ENCODE results near the gene MARCHF10. TPM values are rescaled to one million over a fixed set of nuclear protein-coding genes. Genes with fewer than 3 reads are reported as not detected.

The MARCHF10 gene
- total and polyA plus RNA-seq, 7 donors: 0.09 to 2.1 (median 0.71) TPM; not detected in 2

DNA sequence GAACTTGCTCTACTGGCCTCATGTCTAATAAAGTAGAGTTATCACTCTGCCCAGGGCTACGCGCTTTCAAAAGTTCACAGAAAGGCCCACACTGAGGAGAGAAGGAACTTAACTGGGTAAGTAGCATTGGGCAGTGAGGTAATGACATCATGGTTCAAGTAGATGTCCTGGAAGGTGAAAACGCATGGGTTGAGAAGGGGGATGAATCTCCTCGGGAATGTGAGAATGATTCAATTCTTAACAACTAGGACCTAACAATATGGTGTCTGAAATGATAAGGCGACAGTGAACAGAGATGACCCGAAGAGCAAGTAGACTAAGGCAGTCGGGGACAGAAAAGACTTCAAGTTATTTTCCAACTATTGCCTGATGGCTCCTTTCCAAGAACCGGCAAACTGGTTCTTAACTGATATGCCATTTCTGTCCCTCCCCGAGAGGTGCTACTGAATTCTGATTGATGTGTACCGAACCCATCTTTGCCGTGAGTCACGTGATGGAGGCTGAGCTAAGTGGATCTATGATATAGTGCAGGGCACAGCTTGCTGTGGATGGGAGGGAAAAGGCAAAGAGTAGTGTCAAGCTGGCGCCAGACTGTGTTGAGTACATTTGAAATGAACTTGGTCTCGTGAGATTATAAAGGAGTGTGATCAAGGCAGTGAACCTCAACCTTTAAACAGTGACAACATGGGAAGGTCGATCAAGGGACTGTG, 44.1 kb downstream of the MARCHF10 start:
- intact Hi-C loops (cut with DNase I): no loop called here
- no peak overlapping the region for H3K4me3 ChIP-seq
- no peaks in the 10 kb centered on the region for H3K4me1 ChIP-seq
- H3K36me3 ChIP-seq: no peaks in the 10 kb centered on the region
- 83 to 92% methylated on average over 15 of the region's 15 CpGs for WGBS, 2 donors
- no peak for TF ChIP-seq POLR2AphosphoS5 (IDR thresholded peaks at IDR 0.05)
- no peak for TF ChIP-seq EP300 (IDR thresholded peaks at IDR 0.05)
- TF ChIP-seq, protein P1, sequence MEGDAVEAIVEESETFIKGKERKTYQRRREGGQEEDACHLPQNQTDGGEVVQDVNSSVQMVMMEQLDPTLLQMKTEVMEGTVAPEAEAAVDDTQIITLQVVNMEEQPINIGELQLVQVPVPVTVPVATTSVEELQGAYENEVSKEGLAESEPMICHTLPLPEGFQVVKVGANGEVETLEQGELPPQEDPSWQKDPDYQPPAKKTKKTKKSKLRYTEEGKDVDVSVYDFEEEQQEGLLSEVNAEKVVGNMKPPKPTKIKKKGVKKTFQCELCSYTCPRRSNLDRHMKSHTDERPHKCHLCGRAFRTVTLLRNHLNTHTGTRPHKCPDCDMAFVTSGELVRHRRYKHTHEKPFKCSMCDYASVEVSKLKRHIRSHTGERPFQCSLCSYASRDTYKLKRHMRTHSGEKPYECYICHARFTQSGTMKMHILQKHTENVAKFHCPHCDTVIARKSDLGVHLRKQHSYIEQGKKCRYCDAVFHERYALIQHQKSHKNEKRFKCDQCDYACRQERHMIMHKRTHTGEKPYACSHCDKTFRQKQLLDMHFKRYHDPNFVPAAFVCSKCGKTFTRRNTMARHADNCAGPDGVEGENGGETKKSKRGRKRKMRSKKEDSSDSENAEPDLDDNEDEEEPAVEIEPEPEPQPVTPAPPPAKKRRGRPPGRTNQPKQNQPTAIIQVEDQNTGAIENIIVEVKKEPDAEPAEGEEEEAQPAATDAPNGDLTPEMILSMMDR (IDR thresholded peaks at IDR 0.05): no peak
- no peak for TF ChIP-seq POLR2A (IDR thresholded peaks at IDR 0.05)
- no peak for DNase-seq
- no peaks in the 10 kb centered on the region for H3K27me3 ChIP-seq
- no peak overlapping the region for H3K27ac ChIP-seq
- no peaks in the 10 kb centered on the region for H3K9me3 ChIP-seq

DNA sequence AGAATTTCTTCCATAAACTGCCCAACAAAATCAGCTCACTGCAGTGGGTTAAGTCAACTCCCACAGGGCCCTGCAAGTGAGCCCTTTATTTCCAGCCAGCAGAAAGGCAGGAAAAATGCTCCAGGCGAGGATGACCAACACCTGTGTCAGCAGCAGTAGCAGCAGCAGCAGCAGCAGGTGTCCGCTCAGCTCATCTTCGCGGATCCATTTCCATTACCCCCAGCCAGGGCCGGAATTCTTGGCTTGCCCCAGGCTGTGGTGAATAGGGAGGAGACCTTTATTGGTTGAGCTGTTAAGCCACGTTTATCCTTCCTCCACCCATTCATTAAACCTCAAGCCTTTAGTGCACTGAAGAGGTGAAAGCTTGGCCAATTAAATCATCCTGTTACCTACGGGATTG, 46.2 kb downstream of the MARCHF10 start:
- Histone ChIP-seq H3K4me1 (peaks cover 0 to 4% (median 0%) of the 10 kb centered on the region in 4 donors), H3K27me3 (no peaks in the 10 kb centered on the region), H3K9me3 (no peaks in the 10 kb centered on the region), H3K36me3 (no peaks in the 10 kb centered on the region), H3K27ac (no peak overlapping the region), H3K4me3 (no peak overlapping the region)
- intact Hi-C loops (cut with DNase I): no loop called here
- TF ChIP-seq EP300 (IDR thresholded peaks at IDR 0.05) (no peak), POLR2AphosphoS5 (IDR thresholded peaks at IDR 0.05) (no peak)
- DNase-seq: no peak
- 52 to 63% methylated on average over 7 of the region's 7 CpGs for WGBS, 2 donors

DNA sequence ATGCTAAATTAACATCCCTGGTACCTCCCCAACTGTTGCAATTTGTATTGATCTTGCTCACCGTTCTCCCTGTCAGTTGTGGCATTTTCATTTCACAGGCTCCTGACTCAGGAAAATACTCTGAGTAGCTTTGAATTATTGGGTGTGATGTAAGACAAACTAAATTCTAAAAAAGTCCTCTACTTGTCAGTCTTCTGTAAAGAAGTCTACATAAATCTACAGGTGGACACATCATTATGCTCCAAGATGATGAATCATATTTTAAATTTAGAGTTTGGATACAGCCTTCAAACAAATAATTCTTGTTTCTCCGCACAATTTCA, 47.2 kb downstream of the MARCHF10 start:
- intact Hi-C loops (cut with DNase I): no loop called here
- no peak overlapping the region for H3K27ac ChIP-seq

DNA sequence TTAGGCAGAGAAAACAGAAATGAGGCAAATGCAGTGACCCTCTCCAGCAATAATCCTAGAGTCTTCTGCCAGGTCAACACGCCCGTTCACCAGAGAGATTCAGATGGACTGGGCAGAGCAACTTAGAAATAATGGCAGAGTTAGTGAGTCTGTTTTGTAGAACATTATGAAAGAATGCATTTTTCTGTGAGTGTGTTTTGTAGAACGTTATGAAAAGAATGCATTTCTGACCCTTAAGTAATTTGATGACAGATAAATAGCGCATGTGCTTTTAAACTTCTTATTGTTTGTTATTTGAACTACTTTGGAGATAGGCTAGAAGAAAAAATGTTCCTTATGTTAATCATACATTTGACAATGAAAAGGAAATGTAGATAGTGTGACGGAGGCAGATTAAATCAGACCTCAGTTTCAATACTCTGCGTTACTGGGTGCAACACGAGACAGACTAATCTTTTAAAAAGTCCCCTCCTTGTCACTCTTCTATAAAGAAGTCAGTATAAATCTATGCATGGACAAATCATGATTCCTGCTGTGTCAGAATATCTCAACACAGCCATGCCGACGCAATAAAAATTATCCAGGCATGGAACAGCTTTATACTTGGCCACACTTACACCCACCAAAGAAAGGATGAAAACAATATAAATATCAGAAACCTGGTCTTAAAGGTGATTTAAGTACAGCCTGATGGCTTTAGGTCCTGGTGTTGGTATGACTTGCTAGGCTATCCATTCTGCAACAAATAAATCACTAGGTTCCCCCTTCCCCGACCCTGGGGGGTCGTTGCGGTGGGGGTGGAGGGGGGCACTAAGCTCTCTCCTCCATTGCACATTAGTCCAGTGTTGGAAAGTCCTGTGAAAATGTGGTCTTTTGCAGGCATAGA, 47.8 kb downstream of the MARCHF10 start:
- Histone ChIP-seq H3K4me1 (peaks cover 0 to 6% (median 3%) of the 10 kb centered on the region in 4 donors), H3K27me3 (no peaks in the 10 kb centered on the region), H3K9me3 (no peaks in the 10 kb centered on the region), H3K36me3 (no peaks in the 10 kb centered on the region), H3K4me3 (no peak overlapping the region), H3K27ac (no peak overlapping the region)
- DNase-seq: no peak
- intact Hi-C loops (cut with DNase I): no loop called here
- 73 to 78% methylated on average over 12 of the region's 12 CpGs for WGBS, 2 donors
- TF ChIP-seq EP300 (IDR thresholded peaks at IDR 0.05): no peak
- no peak for TF ChIP-seq POLR2AphosphoS5 (IDR thresholded peaks at IDR 0.05)
- TF ChIP-seq POLR2A (IDR thresholded peaks at IDR 0.05): no peak
- TF ChIP-seq, protein P1 (IDR thresholded peaks at IDR 0.05): no peak

More for the DNA sequence above, 47.2 kb downstream of the MARCHF10 start:
- no peak overlapping the region for H3K4me3 ChIP-seq
- H3K27me3 ChIP-seq: no peaks in the 10 kb centered on the region
- WGBS, 2 donors: 80 to 81% methylated on average over 2 of the region's 2 CpGs
- no peaks in the 10 kb centered on the region for H3K36me3 ChIP-seq
- peaks cover 0 to 4% (median 0%) of the 10 kb centered on the region in 4 donors for H3K4me1 ChIP-seq
- no peak for DNase-seq
- TF ChIP-seq POLR2AphosphoS5 (IDR thresholded peaks at IDR 0.05) (no peak), EP300 (IDR thresholded peaks at IDR 0.05) (no peak), POLR2A (IDR thresholded peaks at IDR 0.05) (no peak)
- TF ChIP-seq, protein P1 (IDR thresholded peaks at IDR 0.05): no peak
- H3K9me3 ChIP-seq: no peaks in the 10 kb centered on the region

DNA sequence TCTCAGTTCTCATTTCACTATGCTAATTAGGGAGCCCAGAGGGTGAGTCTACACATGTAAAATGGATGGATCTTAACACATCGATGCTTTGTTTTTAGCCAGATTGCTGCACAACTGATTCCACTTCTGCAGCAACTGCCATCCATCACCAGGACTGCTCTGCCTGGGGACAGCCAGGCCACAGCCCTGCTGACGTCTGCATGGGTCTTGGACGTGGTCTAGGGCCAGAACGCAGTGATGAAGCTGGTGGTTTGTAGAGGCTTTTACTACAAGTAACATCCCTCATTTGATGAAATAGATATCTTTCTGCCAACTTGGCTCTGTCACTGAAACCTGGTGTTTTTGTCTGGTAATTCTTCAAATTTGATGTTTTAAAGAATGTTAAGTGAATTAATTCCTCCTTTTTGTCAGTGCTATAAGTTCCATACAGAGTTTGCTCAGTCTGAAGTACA, 50.6 kb downstream of the MARCHF10 start:
- Histone ChIP-seq H3K4me3 (no peak overlapping the region), H3K27ac (no peak overlapping the region), H3K9me3 (no peaks in the 10 kb centered on the region), H3K27me3 (no peaks in the 10 kb centered on the region), H3K4me1 (peaks cover 0 to 16% (median 11%) of the 10 kb centered on the region in 4 donors), H3K36me3 (no peaks in the 10 kb centered on the region)
- WGBS, 2 donors: 68 to 83% methylated on average over 4 of the region's 4 CpGs
- intact Hi-C loops (cut with DNase I): no loop called here
- TF ChIP-seq POLR2A (IDR thresholded peaks at IDR 0.05) (no peak), POLR2AphosphoS5 (IDR thresholded peaks at IDR 0.05) (no peak), EP300 (IDR thresholded peaks at IDR 0.05) (no peak)
- TF ChIP-seq, protein P1 (IDR thresholded peaks at IDR 0.05): no peak
- DNase-seq: no peak
